ENCODE measurements around the gene TCEANC2.

TCEANC2 gene

DNA sequence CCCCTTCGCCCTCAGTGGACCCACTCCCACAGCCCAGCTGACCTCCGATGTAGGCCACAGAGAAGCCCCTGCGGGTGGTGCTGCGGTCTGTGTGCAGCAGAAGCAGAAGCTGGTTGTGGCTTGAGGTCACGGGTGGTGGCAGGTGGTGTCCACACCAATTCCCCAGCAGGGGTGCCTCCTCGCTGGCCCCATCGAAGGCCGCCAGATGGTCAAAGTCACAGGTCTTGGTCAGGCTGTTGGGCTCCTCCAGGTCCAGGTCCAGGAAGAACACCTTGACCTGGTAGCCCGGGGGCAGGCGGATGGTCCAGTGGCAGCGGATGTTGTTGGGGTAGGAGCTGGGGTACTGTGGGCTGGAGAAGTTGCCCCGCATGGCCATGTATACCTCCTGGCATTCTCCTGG is 86.3 kb downstream of the TCEANC2 start:
- H3K27me3 Mint-ChIP-seq: no peaks in the 10 kb centered on the region
- H3K4me3 Mint-ChIP-seq: no peak overlapping the region
- H3K9me3 Mint-ChIP-seq: no peaks in the 10 kb centered on the region
- no peaks in the 10 kb centered on the region for H3K36me3 Mint-ChIP-seq (ENCODE audit: low read depth)
- H3K27ac Mint-ChIP-seq: no peak overlapping the region
- H3K4me1 Mint-ChIP-seq (ENCODE audit: low read depth): no peaks in the 10 kb centered on the region

DNA sequence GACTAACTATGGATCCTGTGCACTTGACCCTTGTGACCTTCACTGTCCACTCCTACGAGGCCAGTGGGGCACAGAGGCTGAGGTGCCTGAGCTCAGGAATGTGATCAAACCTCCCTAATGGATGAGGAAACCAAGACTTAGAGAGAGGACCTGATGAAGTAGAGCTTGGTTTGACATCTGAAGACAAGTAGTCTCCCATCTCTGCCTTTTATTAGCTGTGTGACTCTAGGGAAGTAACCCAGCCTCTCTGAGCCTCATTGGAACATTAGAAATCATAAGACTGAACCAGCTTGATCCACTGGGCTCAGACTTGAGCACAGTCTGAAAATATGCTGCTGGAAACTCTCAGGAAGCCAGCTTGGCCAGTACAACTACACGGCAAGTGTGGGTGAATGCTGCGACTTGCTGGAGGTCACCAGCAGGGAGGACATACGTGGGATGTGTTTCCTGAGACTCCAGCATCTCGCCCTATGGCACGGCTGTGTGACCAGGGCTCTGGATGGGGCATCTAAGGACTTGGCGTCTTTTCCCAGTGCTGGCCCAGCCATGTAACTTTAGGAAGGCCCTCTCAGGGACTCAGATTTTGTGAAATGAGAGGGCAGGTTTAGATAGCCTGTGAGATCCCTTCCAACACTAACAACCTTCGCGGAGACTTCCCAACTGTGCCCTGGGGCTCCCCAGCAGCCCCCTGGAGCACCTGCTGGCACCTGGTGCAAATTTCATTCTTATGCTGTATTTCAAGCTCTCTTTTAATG is 88.9 kb downstream of the TCEANC2 start:
- no peak overlapping the region for H3K27ac Mint-ChIP-seq
- no peaks in the 10 kb centered on the region for H3K4me1 Mint-ChIP-seq (ENCODE audit: low read depth)
- no peaks in the 10 kb centered on the region for H3K27me3 Mint-ChIP-seq
- no peaks in the 10 kb centered on the region for H3K36me3 Mint-ChIP-seq (ENCODE audit: low read depth)
- H3K4me3 Mint-ChIP-seq: no peak overlapping the region
- no peaks in the 10 kb centered on the region for H3K9me3 Mint-ChIP-seq

DNA sequence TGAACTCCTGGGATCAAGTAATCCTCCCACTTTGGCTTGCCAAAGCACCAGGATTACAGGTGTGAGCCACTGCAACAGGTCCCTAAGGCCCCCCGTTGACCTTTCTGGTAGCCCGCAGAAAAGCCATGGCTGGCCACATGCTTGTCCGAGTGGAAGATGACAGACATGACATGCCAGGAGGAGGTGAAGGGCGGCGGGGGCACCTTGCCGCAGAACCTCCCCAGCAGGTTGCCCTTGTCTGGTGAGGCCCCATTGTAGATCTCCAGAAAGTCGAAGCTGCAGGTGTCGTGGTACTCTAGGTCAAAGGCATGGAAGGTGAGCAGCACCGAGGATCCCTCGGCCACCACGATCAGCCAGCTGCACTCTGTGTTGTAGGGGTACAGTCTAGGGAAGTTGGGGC is 91.0 kb downstream of the TCEANC2 start:
- Mint-ChIP-seq H3K36me3 (ENCODE audit: low read depth) (no peaks in the 10 kb centered on the region), H3K9me3 (no peaks in the 10 kb centered on the region), H3K4me1 (ENCODE audit: low read depth) (no peaks in the 10 kb centered on the region), H3K27me3 (no peaks in the 10 kb centered on the region), H3K27ac (no peak overlapping the region), H3K4me3 (no peak overlapping the region)

DNA sequence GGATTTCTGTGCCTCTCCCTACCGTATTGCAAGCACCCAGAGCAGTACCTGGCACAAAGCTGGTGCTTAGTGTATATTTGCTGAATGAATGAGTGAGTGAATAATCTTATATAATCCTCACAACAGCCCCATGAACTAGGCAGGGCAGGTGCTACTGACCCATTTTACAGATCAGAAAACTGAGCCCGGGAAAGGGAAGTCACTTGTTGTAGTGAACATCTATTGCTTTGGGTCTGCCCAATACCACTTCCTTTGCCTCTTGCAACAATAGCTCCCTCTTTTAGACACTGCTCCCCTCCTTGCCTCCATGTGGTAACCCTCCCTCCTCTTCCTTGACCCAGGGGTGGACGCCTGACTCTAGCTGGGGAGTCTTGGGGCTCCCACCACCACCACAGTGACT is 96.3 kb downstream of the TCEANC2 start:
- Mint-ChIP-seq H3K27ac (no peak overlapping the region), H3K36me3 (ENCODE audit: low read depth) (no peaks in the 10 kb centered on the region), H3K4me1 (ENCODE audit: low read depth) (no peaks in the 10 kb centered on the region), H3K9me3 (no peaks in the 10 kb centered on the region), H3K4me3 (no peak overlapping the region), H3K27me3 (no peaks in the 10 kb centered on the region)

DNA sequence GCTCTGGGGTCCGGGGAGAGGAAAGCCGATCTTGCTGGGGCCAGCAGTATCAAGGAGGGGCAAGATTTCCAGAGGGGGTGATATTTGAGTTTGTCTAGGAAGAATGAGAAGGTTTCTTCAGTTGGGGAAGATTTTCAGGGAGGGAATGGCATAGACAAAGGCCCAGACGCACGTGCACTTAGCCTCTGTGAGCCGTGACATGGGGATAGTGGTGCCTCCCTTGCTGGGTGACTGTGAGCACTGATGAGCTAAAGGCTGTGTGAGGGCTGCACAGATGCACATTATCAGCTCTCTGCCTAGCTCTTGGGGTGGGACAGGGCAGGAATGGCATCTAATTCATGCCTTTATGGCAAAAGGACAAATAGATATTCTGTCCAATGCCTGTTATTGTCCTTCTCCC is 97.6 kb downstream of the TCEANC2 start:
- Mint-ChIP-seq H3K36me3 (ENCODE audit: low read depth) (no peaks in the 10 kb centered on the region), H3K27me3 (no peaks in the 10 kb centered on the region), H3K4me1 (ENCODE audit: low read depth) (no peaks in the 10 kb centered on the region), H3K9me3 (no peaks in the 10 kb centered on the region), H3K4me3 (no peak overlapping the region), H3K27ac (no peak overlapping the region)

DNA sequence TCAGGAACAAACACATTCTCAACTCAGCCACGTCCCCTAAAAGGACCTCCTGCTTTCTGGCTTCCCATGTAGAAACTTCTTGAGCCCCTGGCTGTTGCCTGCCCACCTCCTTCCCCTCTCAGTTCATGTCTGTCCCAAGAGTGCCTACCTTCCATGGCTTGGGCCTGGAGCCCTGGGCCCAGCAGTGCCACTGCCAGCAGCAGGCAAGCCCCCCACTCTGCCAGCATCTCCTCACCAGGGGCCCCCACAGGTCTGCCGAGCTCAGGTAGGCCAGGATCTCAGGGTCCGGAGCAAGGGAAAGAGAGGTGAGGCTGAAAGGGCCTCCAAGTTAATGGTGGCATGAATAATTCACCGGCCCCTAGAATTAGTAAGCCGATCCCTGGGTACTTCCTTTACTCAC is 99.3 kb downstream of the TCEANC2 start, which contains the start of gene CDCP2:
Gene CDCP2 (minus strand): TSS at position 305 of the 400 bp plus-strand sequence. CDS start 78 bp downstream, at position 227.
- Mint-ChIP-seq H3K36me3 (ENCODE audit: low read depth) (no peaks in the 10 kb centered on the region), H3K4me1 (ENCODE audit: low read depth) (no peaks in the 10 kb centered on the region), H3K27ac (no peak within 1 kb of the TSS)

DNA sequence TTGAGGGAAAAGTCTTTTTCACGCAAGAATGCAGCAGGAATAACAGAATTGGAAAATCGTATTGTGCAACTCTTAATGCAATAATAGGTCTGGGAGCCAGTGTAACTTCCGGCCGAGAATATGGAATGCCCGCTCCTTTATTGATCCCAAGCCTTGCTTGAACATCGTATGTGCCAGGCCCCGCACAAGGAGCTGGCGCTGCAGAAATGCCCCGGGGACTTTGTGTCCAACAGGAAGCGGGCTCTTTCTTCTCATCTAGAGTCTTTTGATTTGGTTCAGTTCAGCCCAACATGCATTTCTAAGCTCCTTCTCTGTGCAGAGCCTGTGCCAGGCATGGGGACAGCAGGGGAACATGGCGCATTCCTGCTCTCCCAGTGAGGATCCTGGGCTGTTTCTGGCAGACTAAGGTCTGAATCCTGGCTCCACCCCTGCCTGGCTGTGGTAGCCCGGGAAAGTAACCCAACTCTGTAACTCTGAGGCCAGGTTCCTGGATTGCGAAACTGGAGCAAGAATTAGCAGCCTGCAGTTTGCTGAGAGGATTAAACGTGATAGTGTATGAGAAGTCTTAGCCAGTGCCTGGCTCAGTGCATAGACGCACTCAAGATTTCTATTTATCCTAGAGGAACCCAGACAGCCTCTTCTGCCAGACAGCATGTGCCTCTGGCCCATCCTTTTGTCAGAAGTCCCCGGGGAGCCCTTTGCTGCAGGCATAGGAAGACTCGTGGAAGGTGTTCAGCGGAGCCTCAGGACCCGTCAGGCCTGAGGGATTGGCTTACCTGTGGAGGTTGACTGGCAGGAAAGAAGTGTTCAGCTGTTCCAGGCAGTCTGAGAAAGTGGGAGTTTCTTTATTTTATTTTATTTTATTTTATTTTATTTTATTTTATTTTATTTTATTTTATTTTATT is 100.4 kb downstream of the TCEANC2 start:
- H3K9me3 Mint-ChIP-seq: no peaks in the 10 kb centered on the region
- no peaks in the 10 kb centered on the region for H3K27me3 Mint-ChIP-seq
- no peaks in the 10 kb centered on the region for H3K4me1 Mint-ChIP-seq (ENCODE audit: low read depth)
- no peaks in the 10 kb centered on the region for H3K36me3 Mint-ChIP-seq (ENCODE audit: low read depth)
- no peak overlapping the region for H3K4me3 Mint-ChIP-seq
- H3K27ac Mint-ChIP-seq: no peak overlapping the region

More for the DNA sequence above, 99.3 kb downstream of the TCEANC2 start, which contains the start of gene CDCP2:
- H3K27me3 Mint-ChIP-seq: no peaks in the 10 kb centered on the region
- H3K9me3 Mint-ChIP-seq: no peaks in the 10 kb centered on the region
- no peak within 1 kb of the TSS for H3K4me3 Mint-ChIP-seq
